Coronary artery (tissue), 2 donors: ENCODE results near the gene RTTN.
"Not testable (repeated sequence)": the region's sequence is repeated elsewhere in the genome, so short reads cannot be mapped to it uniquely, and the experiment has no call there.

ENCODE experiments used
- DNase-seq: peaks from one replicate; pipeline ENCODE4 v3.0.0-alpha.2; 2017; ENCODE audit warnings: low spot score
- H3K27ac ChIP-seq, 2 donors: fragments of 200-600 bp; sonication (generic); one replicate each; pipeline ENCODE4 v1.5.1; 2016 to 2019
- H3K4me3 ChIP-seq: fragments of 200-600 bp; sonication (generic); 2 replicates; pipeline ENCODE4 v1.5.1; 2016; ENCODE audit warnings: mild to moderate bottlenecking, moderate library complexity
- TF ChIP-seq, protein P1 (sequence below): fragments of 200-600 bp; sonication (generic); IDR thresholded peaks from one replicate; pipeline ENCODE4 v1.5.1; 2019; ENCODE audit warnings: antibody characterized with exemption

RTTN gene

DNA sequence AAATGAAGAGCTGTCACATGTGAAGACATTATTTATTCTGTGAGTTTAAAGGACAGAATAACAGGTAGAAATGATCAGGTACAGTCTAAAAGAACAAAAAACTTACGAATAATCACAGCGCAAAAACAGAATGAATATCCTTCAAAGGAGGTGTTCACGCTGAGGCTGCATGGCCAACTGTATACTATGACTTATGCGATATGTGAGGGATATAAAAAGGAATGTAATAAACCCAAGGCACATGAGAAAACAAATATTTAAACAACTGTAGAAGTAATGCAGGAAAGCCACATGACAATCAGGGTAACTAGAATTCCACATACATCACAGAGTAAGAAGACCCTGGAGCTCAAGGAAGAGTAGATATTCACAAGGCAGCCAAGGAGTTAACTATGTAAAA lies 81.3 kb downstream of the RTTN start:
- no peak for DNase-seq
- TF ChIP-seq, protein P1, sequence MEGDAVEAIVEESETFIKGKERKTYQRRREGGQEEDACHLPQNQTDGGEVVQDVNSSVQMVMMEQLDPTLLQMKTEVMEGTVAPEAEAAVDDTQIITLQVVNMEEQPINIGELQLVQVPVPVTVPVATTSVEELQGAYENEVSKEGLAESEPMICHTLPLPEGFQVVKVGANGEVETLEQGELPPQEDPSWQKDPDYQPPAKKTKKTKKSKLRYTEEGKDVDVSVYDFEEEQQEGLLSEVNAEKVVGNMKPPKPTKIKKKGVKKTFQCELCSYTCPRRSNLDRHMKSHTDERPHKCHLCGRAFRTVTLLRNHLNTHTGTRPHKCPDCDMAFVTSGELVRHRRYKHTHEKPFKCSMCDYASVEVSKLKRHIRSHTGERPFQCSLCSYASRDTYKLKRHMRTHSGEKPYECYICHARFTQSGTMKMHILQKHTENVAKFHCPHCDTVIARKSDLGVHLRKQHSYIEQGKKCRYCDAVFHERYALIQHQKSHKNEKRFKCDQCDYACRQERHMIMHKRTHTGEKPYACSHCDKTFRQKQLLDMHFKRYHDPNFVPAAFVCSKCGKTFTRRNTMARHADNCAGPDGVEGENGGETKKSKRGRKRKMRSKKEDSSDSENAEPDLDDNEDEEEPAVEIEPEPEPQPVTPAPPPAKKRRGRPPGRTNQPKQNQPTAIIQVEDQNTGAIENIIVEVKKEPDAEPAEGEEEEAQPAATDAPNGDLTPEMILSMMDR: no peak
- no peak overlapping the region for H3K4me3 ChIP-seq
- H3K27ac ChIP-seq: no peak overlapping the region

DNA sequence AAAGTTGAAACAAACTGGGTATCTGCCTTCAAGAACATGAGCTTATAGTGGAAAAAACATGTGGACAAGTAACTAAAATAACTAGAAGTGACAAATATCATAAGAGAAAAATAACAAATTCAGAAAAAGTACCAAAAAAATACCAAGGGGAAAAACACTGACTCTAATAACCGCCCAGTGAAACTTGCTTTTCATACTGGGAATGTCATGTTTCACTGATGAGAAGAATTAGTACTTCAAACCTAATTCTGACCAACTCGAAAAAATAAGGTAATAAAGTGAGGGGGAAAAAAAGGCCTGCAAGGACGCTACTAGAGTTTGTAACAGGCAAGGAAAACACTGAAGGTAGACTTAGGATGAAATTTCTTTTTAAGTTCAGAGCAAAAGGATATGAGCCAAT lies 83.6 kb downstream of the RTTN start:
- TF ChIP-seq, protein P1: no peak
- Histone ChIP-seq H3K27ac (no peak overlapping the region), H3K4me3 (no peak overlapping the region)
- DNase-seq: no peak

DNA sequence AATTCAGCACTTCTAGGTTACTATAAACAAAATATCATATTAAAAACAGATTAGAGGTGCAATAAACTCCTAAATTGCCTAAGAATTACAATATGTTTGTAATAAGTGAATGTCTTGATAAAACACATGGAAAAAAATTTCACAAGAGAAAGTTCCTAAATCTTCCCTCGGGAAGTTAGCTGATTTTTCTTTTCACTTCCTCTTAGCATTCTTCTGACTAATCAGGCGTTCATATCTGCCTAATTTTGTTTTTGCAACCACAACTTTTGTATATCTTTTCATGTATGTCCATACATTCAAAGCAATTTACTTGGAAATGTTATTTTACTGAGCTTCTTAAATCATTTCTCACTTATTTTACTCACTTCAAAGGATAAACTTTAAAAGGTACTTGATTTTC lies 88.5 kb downstream of the RTTN start:
- Histone ChIP-seq H3K4me3 (no peak overlapping the region), H3K27ac (no peak overlapping the region)
- TF ChIP-seq, protein P1: no peak
- DNase-seq: no peak

DNA sequence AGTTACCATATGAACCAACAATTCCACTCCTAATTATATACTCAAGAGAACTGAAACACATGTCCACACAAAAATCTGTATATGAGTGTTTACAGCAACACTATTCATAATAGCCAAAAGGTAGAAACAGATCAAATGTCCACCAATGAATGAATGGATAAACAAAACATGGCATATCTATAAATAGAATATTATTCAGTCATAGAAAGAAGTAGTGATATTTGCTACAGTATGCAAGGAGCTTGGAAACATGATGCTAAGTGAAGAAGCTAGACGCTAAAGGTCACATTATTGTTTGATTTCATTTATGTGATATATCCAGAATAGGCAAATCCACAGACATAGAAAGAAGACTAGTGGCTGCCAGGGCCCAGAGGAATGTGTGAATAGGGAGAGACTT lies 92.0 kb downstream of the RTTN start:
- TF ChIP-seq, protein P1: no peak
- DNase-seq: no peak
- Histone ChIP-seq H3K27ac (no peak overlapping the region), H3K4me3 (no peak overlapping the region)

DNA sequence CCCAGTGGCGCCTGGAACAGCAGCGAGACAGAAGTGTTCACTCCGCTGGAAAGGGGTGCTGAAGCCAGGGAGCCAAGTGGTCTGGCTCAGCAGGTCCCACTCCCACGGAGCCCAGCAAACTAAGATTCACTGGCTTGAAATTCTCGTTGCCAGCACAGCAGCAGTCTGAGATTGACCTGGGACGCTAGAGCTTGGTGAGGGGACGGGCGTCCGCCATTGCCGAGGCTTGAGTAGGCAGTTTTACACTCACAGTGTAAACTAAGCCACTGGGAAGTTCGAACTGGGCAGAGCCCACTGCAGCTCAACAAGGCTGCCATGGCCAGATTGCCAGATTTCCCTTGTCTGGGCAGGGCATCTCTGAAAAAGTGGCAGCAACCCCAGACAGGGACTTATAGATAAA lies 94.8 kb downstream of the RTTN start:
- TF ChIP-seq, protein P1: no peak
- no peak overlapping the region for H3K27ac ChIP-seq
- no peak for DNase-seq
- H3K4me3 ChIP-seq: no peak overlapping the region

DNA sequence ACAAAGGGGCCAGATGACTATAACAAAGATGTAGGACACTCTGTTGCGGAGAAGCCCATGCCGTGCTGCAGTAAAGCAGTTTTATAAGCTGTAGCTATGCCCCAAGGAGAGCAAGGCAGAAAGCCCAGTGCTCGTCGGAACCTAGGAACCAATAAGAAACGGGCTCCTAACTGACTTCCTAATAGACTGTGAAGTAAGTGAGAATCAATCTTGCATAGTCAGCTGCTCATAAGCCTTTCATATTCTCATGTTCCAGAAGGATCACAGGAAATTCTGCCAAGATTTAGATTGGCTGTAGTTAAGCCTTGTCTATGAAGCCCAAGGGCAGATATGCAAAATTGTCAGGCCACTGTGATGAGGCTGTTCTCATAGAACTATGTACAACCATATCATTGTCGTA lies 98.4 kb downstream of the RTTN start:
- no peak overlapping the region for H3K4me3 ChIP-seq
- no peak overlapping the region for H3K27ac ChIP-seq
- DNase-seq: no peak
- TF ChIP-seq, protein P1: no peak

DNA sequence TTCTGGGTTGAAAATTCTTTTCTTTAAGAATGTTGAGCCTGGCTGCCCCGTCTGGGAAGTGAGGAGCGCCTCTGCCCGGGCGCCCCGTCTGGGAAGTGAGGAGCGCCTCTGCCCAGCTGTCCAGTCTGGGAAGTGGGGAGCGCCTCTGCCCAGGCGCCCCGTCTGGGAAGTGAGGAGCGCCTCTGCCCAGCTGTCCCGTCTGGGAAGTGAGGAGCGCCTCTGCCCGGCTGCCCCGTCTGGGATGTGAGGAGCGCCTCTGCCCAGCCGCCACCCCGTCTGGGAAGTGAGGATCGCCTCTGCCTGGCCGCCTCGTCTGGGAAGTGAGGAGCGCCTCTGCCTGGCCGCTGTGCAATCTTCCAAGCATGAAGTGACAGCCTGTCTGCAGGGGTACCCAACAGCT lies 102.6 kb downstream of the RTTN start:
- H3K4me3 ChIP-seq, DNase-seq: not testable (repeated sequence)

DNA sequence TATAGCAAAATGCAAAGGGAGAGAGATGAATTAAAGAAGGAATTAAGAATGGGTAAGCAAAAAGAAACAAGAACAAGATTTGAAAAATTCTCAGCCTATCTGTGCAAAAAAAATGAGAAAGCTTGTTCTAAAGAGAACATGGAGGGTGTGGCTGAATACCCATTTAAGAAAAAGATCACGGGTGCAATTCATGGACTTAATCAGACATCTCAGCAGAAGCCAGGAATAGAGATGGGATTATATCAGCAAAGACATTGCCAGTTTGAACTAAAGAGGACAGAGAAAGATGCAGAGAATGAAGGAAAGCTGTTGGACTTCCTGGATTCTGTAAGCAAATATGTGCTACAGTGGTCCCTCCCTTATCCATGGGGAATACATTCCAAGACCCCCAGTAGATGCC lies 115.6 kb downstream of the RTTN start:
- TF ChIP-seq, protein P1: no peak
- no peak for DNase-seq

More for the DNA sequence above, 102.6 kb downstream of the RTTN start:
- not testable (repeated sequence) for H3K27ac ChIP-seq

More for the DNA sequence above, 115.6 kb downstream of the RTTN start:
- H3K4me3 ChIP-seq: no peak overlapping the region
- no peak overlapping the region for H3K27ac ChIP-seq
